Ascending aorta (tissue), 2 donors: ENCODE data around the gene AHSA1. TPM values are rescaled to one million over a fixed set of nuclear protein-coding genes. Genes with fewer than 3 reads are reported as not detected.

ENCODE experiments used
- DNase-seq, 2 donors: peaks; one replicate each; pipeline ENCODE4 v3.0.0-alpha.2; 2019; ENCODE audit warnings: low spot score in 2 of 2
- H3K27ac ChIP-seq, 2 donors: fragments of 200-600 bp; sonication (generic); one replicate each; pipeline ENCODE4 v1.5.1; 2016 to 2017; ENCODE audit warnings: mild to moderate bottlenecking in 1 of 2
- H3K27me3 ChIP-seq: fragments of 200-600 bp; sonication (generic); one replicate; pipeline ENCODE4 v1.5.1; 2017
- H3K36me3 ChIP-seq, 2 donors: fragments of 200-600 bp; sonication (generic); one replicate each; pipeline ENCODE4 v1.5.1; 2016
- H3K4me1 ChIP-seq, 2 donors: fragments of 200-600 bp; sonication (generic); one replicate each; pipeline ENCODE4 v1.5.1; 2016 to 2017; ENCODE audit warnings: mild to moderate bottlenecking in 1 of 2
- H3K4me3 ChIP-seq, 2 donors: fragments of 200-600 bp; sonication (generic); one replicate each; pipeline ENCODE4 v1.5.1; 2016 to 2017; ENCODE audit warnings: mild to moderate bottlenecking in 1 of 2
- H3K9me3 ChIP-seq, 2 donors: fragments of 200-600 bp; sonication (generic); one replicate each; pipeline ENCODE4 v1.5.1; 2016
- intact Hi-C: fragments of 100-400 bp; cut with DNase I; formaldehyde crosslinking; loops from one replicate; pipeline ENCODE4 v1.15.1; 2023
- total RNA-seq: library from RNA; depleted of rRNA; stranded (reverse); fragments of >200 nt; gene quantifications from one replicate; pipeline ENCODE4 v1.1.0, GENCODE V29; 2016
- TF ChIP-seq, protein P1 (sequence below), 3 experiments: fragments of 200-600 bp in 2 of 3; fragments of 450-650 bp in 1 of 3; sonication (generic) in 2 of 3; IDR thresholded peaks; one replicate each; pipeline ENCODE4 v1.5.1; 2016 to 2019; ENCODE audit warnings: antibody characterized with exemption in 3 of 3, mild to moderate bottlenecking in 1 of 3, moderate library complexity in 1 of 3

AHSA1 gene
- total RNA-seq, 1 donor from 2014 or later = 123 TPM

DNA sequence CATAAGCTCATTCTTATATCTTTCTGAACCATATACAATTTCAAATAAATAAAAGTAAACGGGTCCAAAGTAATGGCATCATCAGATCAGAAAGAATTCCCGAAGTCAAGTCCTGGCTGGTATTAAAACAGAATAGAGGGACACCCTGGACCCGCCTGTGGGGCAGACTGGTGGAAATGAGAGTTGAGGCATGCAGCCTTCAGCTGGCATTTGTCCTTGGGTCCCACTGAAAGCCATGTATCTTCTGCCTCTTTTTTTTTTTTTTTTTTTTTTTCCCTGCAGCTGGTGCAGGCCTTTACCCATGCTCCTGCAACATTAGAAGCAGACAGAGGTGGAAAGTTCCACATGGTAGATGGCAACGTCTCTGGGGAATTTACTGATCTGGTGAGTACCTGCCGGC, 9.9 kb downstream of the AHSA1 start:
- Histone ChIP-seq H3K9me3 (no peaks in the 10 kb centered on the region), H3K27me3 (no peaks in the 10 kb centered on the region), H3K4me1 (no peaks in the 10 kb centered on the region), H3K27ac (no peak overlapping the region), H3K4me3 (no peak overlapping the region), H3K36me3 (peaks cover 55 to 67% of the 10 kb centered on the region in 2 donors)
- intact Hi-C loops = no loop called here
- TF ChIP-seq, protein P1, sequence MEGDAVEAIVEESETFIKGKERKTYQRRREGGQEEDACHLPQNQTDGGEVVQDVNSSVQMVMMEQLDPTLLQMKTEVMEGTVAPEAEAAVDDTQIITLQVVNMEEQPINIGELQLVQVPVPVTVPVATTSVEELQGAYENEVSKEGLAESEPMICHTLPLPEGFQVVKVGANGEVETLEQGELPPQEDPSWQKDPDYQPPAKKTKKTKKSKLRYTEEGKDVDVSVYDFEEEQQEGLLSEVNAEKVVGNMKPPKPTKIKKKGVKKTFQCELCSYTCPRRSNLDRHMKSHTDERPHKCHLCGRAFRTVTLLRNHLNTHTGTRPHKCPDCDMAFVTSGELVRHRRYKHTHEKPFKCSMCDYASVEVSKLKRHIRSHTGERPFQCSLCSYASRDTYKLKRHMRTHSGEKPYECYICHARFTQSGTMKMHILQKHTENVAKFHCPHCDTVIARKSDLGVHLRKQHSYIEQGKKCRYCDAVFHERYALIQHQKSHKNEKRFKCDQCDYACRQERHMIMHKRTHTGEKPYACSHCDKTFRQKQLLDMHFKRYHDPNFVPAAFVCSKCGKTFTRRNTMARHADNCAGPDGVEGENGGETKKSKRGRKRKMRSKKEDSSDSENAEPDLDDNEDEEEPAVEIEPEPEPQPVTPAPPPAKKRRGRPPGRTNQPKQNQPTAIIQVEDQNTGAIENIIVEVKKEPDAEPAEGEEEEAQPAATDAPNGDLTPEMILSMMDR (IDR thresholded peaks at IDR 0.05) = no peak
- DNase-seq = no peak

DNA sequence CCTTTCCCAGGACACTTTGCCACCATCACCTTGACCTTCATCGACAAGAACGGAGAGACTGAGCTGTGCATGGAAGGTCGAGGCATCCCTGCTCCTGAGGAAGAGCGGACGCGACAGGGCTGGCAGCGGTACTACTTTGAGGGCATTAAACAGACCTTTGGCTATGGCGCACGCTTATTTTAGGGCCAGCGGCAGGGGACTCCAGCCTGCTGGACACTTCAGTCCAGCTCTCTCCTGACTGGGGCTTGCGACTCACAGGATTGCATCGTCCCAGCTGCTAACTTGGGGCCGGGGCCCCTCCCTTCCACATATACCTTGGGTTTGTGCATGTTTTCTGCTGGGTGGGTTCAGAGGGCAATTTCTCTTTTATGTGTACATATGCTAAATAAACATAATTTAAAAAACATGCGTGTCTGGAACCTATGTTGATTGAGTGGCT, 11.2 kb downstream of the AHSA1 start:
- DNase-seq = peak in 1 of 2 donors; percentile 50
- H3K4me1 ChIP-seq = no peaks in the 10 kb centered on the region
- H3K36me3 ChIP-seq = peaks cover 42 to 54% of the 10 kb centered on the region in 2 donors
- no peaks in the 10 kb centered on the region for H3K27me3 ChIP-seq
- H3K9me3 ChIP-seq = no peaks in the 10 kb centered on the region
- H3K4me3 ChIP-seq = no peak overlapping the region
- TF ChIP-seq, protein P1 (IDR thresholded peaks at IDR 0.05) = no peak
- H3K27ac ChIP-seq = no peak overlapping the region
- intact Hi-C loops = no loop called here

DNA sequence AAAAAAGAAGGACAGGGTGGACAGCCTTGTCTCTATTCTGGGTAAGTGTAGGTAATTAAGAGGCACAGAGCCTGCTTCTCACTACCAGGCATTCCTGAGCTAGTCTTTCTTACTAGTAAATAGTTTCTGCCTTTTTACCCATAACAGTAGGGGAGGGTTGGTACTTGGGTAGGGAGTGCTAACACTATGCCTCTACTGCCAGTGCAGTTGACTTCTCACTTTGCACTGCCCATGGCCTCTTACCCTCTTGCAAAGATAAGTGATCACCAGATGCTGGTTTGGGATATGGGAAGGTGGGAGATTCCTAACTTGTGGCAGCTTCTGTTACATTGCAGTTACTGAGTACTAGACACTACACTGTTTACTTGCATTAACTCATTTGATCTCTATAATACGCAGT, 11.6 kb downstream of the AHSA1 start:
- no peaks in the 10 kb centered on the region for H3K4me1 ChIP-seq
- no peak overlapping the region for H3K4me3 ChIP-seq
- no peak for DNase-seq
- no peak overlapping the region for H3K27ac ChIP-seq
- TF ChIP-seq, protein P1 (IDR thresholded peaks at IDR 0.05) = no peak
- no peaks in the 10 kb centered on the region for H3K27me3 ChIP-seq
- H3K9me3 ChIP-seq = no peaks in the 10 kb centered on the region
- peaks cover 40 to 50% of the 10 kb centered on the region in 2 donors for H3K36me3 ChIP-seq
- intact Hi-C loops = no loop called here

DNA sequence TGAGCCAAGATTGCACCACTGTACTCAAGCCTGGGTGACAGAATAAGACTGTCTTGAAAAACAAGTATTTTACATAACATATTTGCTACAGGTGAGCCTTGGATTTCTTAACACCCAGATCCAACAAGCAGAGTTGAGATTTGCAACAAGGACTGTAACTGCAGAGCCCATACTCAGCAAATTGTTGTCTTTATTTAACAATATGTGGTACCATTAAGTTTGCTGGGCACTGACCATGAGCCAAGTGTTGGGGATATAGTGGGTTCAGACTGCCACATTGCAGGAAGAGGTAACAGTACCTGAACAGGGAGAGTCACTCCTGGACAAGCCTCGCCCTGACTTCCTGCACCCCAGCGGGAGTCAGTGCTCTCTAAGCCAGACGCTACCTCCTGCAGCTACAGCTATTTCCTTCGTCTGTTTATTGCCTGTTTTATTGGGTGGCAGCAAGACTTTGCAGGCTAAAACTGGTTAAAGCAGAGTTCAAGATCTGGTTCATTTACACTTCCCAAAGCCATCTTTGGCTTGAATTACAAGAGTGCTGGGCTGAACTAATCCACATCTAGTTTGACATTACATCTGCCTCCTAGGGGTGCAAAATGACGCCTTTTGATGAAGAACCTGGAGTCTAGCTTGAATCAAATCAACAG, 12.5 kb downstream of the AHSA1 start:
- no peak overlapping the region for H3K27ac ChIP-seq
- TF ChIP-seq, protein P1 (IDR thresholded peaks at IDR 0.05) = no peak
- H3K4me1 ChIP-seq = no peaks in the 10 kb centered on the region
- DNase-seq = no peak
- H3K27me3 ChIP-seq = no peaks in the 10 kb centered on the region
- intact Hi-C loops = no loop called here
- H3K9me3 ChIP-seq = no peaks in the 10 kb centered on the region
- peaks cover 32 to 42% of the 10 kb centered on the region in 2 donors for H3K36me3 ChIP-seq
- H3K4me3 ChIP-seq = no peak overlapping the region

DNA sequence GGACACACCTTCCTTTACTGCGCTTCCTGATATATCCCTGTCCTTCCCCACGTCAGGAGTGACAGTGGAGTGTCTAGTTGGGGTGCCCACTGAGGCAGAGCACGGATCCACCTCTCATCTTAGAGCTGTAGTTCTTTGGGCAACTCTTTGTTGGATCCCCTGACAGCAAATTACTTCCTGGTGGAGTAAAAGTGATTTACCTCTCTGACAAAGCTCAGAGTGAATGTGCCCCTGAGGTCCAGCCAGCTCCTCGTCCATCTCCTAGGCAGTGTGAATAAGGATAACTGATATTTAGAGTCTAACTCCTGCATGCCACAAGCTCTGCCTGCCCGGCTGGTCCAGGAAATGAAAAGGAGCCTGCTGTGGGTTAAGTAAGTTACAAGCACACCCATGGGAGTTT, 16.0 kb downstream of the AHSA1 start:
- Histone ChIP-seq H3K4me3 (no peak overlapping the region), H3K36me3 (peaks cover 7% of the 10 kb centered on the region in 2 donors), H3K27me3 (no peaks in the 10 kb centered on the region), H3K27ac (no peak overlapping the region), H3K4me1 (no peaks in the 10 kb centered on the region), H3K9me3 (no peaks in the 10 kb centered on the region)
- intact Hi-C loops = no loop called here
- DNase-seq = no peak
- TF ChIP-seq, protein P1 (IDR thresholded peaks at IDR 0.05) = no peak
